HEK293T (cell line): Measurements from ENCODE around the gene TPRA1.

Experiments
- BHLHE40 ChIP-seq: fragments of 450-650 bp; IDR thresholded peaks from 2 replicates; pipeline ENCODE4 v1.6.1; 2016; ENCODE audit warnings: mild to moderate bottlenecking, moderate library complexity, borderline replicate concordance
- ELF4 ChIP-seq: fragments of 450-650 bp; IDR thresholded peaks from 2 replicates; pipeline ENCODE4 v1.6.1; 2017; ENCODE audit warnings: antibody characterized with exemption
- FOXA1 ChIP-seq: fragments of 450-650 bp; IDR thresholded peaks from 2 replicates; pipeline ENCODE4 v1.6.1; 2016; ENCODE audit warnings: mild to moderate bottlenecking
- FOXK2 ChIP-seq: fragments of 450-650 bp; IDR thresholded peaks from 2 replicates; pipeline ENCODE4 v1.6.1; 2016; ENCODE audit warnings: mild to moderate bottlenecking
- FOXM1 ChIP-seq: fragments of 450-650 bp; IDR thresholded peaks from 2 replicates; pipeline ENCODE4 v1.6.1; 2017; ENCODE audit warnings: mild to moderate bottlenecking, borderline replicate concordance
- L3MBTL2 ChIP-seq: fragments of 450-650 bp; conservative IDR thresholded peaks from 2 replicates; pipeline ENCODE4 v1.6.1; 2016; ENCODE audit warnings: mild to moderate bottlenecking
- SP1 ChIP-seq: fragments of 450-650 bp; IDR thresholded peaks from 2 replicates; pipeline ENCODE4 v1.6.1; 2017
- SUZ12 ChIP-seq: fragments of 450-650 bp; IDR thresholded peaks from 2 replicates; pipeline ENCODE4 v1.6.1; 2016; ENCODE audit warnings: mild to moderate bottlenecking
- TARDBP ChIP-seq: fragments of 450-650 bp; IDR thresholded peaks from 2 replicates; pipeline ENCODE4 v1.6.1; 2016
- ZNF384 ChIP-seq: fragments of 450-650 bp; IDR thresholded peaks from 2 replicates; pipeline ENCODE4 v1.6.1; 2016

GRCh38 chr3:127598841-127599570, 8.5 kb upstream of the TPRA1 start:
- TF ChIP-seq SP1 (no peak), ELF4 (no peak), FOXK2 (no peak), FOXM1 (no peak), SUZ12 (no peak), TARDBP (no peak), BHLHE40 (no peak), FOXA1 (no peak), ZNF384 (no peak), L3MBTL2 (no peak)
